ENCODE results near the gene ADAM12.
"Not testable (repeated sequence)": the region's sequence is repeated elsewhere in the genome, so short reads cannot be mapped to it uniquely, and the experiment has no call there.

ADAM12 gene

GRCh38 chr10:126250045-126250444 lies 138.2 kb downstream of the ADAM12 start:
- Histone ChIP-seq H3K4me1 (ENCODE audit: control insufficient read depth, insufficient read depth, low read length) (peaks cover 3% of the 10 kb centered on the region), H3K27me3 (ENCODE audit: control insufficient read depth in 1 of 2, insufficient read depth in 2 of 2, low read length in 2 of 2) (peaks cover 0 to 2% of the 10 kb centered on the region in 2 donors), H3K9me3 (ENCODE audit: control insufficient read depth in 2 of 2, low read length in 2 of 2) (peaks cover 3% of the 10 kb centered on the region in 2 donors), H3K4me3 (ENCODE audit: low read length in 2 of 2) (no peak overlapping the region), H3K27ac (ENCODE audit: low read length) (no peak overlapping the region), H3K36me3 (ENCODE audit: control insufficient read depth in 2 of 2, insufficient read depth in 2 of 2, low read length in 2 of 2) (no peaks in the 10 kb centered on the region), H3K9ac (ENCODE audit: low read length in 2 of 2) (no peak overlapping the region)

- Histone ChIP-seq H3K9ac (ENCODE audit: low read length in 2 of 2) (no peak overlapping the region), H3K36me3 (ENCODE audit: control insufficient read depth in 2 of 2, insufficient read depth in 2 of 2, low read length in 2 of 2) (no peaks in the 10 kb centered on the region), H3K27ac (ENCODE audit: low read length) (no peak overlapping the region), H3K4me1 (ENCODE audit: control insufficient read depth, insufficient read depth, low read length) (peaks cover 8% of the 10 kb centered on the region), H3K4me3 (ENCODE audit: low read length in 2 of 2) (no peak overlapping the region), H3K9me3 (ENCODE audit: control insufficient read depth in 2 of 2, low read length in 2 of 2) (peaks cover 3% of the 10 kb centered on the region in 2 donors), H3K27me3 (ENCODE audit: control insufficient read depth in 1 of 2, insufficient read depth in 2 of 2, low read length in 2 of 2) (no peaks in the 10 kb centered on the region)
These were observed 140.8 kb downstream of the ADAM12 start for GRCh38 chr10:126247446-126247975.

GRCh38 chr10:126246396-126246795 lies 141.9 kb downstream of the ADAM12 start:
- not testable (repeated sequence) for H3K27ac ChIP-seq (ENCODE audit: low read length); H3K9me3 ChIP-seq (ENCODE audit: control insufficient read depth in 2 of 2, low read length in 2 of 2); H3K27me3 ChIP-seq (ENCODE audit: control insufficient read depth in 1 of 2, insufficient read depth in 2 of 2, low read length in 2 of 2); H3K4me1 ChIP-seq (ENCODE audit: control insufficient read depth, insufficient read depth, low read length); H3K9ac ChIP-seq (ENCODE audit: low read length in 2 of 2); H3K36me3 ChIP-seq (ENCODE audit: control insufficient read depth in 2 of 2, insufficient read depth in 2 of 2, low read length in 2 of 2); H3K4me3 ChIP-seq (ENCODE audit: low read length in 2 of 2)

- H3K4me1 ChIP-seq (ENCODE audit: control insufficient read depth, insufficient read depth, low read length), result peaks cover 8% of the 10 kb centered on the region
- no peaks in the 10 kb centered on the region for H3K27me3 ChIP-seq (ENCODE audit: control insufficient read depth in 1 of 2, insufficient read depth in 2 of 2, low read length in 2 of 2)
- H3K27ac ChIP-seq (ENCODE audit: low read length), result no peak overlapping the region
- no peak overlapping the region for H3K9ac ChIP-seq (ENCODE audit: low read length in 2 of 2)
- no peaks in the 10 kb centered on the region for H3K36me3 ChIP-seq (ENCODE audit: control insufficient read depth in 2 of 2, insufficient read depth in 2 of 2, low read length in 2 of 2)
- no peak overlapping the region for H3K4me3 ChIP-seq (ENCODE audit: low read length in 2 of 2)
- no peaks in the 10 kb centered on the region for H3K9me3 ChIP-seq (ENCODE audit: control insufficient read depth in 2 of 2, low read length in 2 of 2)
These were observed 142.8 kb downstream of the ADAM12 start for GRCh38 chr10:126245501-126245900.

- Histone ChIP-seq H3K27me3 (ENCODE audit: control insufficient read depth in 1 of 2, insufficient read depth in 2 of 2, low read length in 2 of 2) (no peaks in the 10 kb centered on the region), H3K27ac (ENCODE audit: low read length) (no peak overlapping the region), H3K36me3 (ENCODE audit: control insufficient read depth in 2 of 2, insufficient read depth in 2 of 2, low read length in 2 of 2) (no peaks in the 10 kb centered on the region), H3K4me3 (ENCODE audit: low read length in 2 of 2) (no peak overlapping the region), H3K9ac (ENCODE audit: low read length in 2 of 2) (no peak overlapping the region), H3K9me3 (ENCODE audit: control insufficient read depth in 2 of 2, low read length in 2 of 2) (no peaks in the 10 kb centered on the region), H3K4me1 (ENCODE audit: control insufficient read depth, insufficient read depth, low read length) (peaks cover 10% of the 10 kb centered on the region)
These were observed 144.3 kb downstream of the ADAM12 start for GRCh38 chr10:126243971-126244370.

- Histone ChIP-seq H3K27ac (ENCODE audit: low read length) (no peak overlapping the region), H3K4me3 (ENCODE audit: low read length in 2 of 2) (no peak overlapping the region), H3K9ac (ENCODE audit: low read length in 2 of 2) (no peak overlapping the region), H3K4me1 (ENCODE audit: control insufficient read depth, insufficient read depth, low read length) (peaks cover 10% of the 10 kb centered on the region), H3K27me3 (ENCODE audit: control insufficient read depth in 1 of 2, insufficient read depth in 2 of 2, low read length in 2 of 2) (no peaks in the 10 kb centered on the region), H3K9me3 (ENCODE audit: control insufficient read depth in 2 of 2, low read length in 2 of 2) (no peaks in the 10 kb centered on the region), H3K36me3 (ENCODE audit: control insufficient read depth in 2 of 2, insufficient read depth in 2 of 2, low read length in 2 of 2) (no peaks in the 10 kb centered on the region)
These were observed 145.0 kb downstream of the ADAM12 start for GRCh38 chr10:126243306-126243705.

GRCh38 chr10:126242397-126243260 lies 145.6 kb downstream of the ADAM12 start:
- Histone ChIP-seq H3K36me3 (ENCODE audit: control insufficient read depth in 2 of 2, insufficient read depth in 2 of 2, low read length in 2 of 2) (no peaks in the 10 kb centered on the region), H3K9ac (ENCODE audit: low read length in 2 of 2) (no peak overlapping the region), H3K27me3 (ENCODE audit: control insufficient read depth in 1 of 2, insufficient read depth in 2 of 2, low read length in 2 of 2) (no peaks in the 10 kb centered on the region), H3K4me3 (ENCODE audit: low read length in 2 of 2) (no peak overlapping the region), H3K4me1 (ENCODE audit: control insufficient read depth, insufficient read depth, low read length) (peaks cover 7% of the 10 kb centered on the region), H3K27ac (ENCODE audit: low read length) (no peak overlapping the region), H3K9me3 (ENCODE audit: control insufficient read depth in 2 of 2, low read length in 2 of 2) (no peaks in the 10 kb centered on the region)

- Histone ChIP-seq H3K4me3 (ENCODE audit: low read length in 2 of 2) (no peak overlapping the region), H3K4me1 (ENCODE audit: control insufficient read depth, insufficient read depth, low read length) (peaks cover 7% of the 10 kb centered on the region), H3K36me3 (ENCODE audit: control insufficient read depth in 2 of 2, insufficient read depth in 2 of 2, low read length in 2 of 2) (no peaks in the 10 kb centered on the region), H3K9me3 (ENCODE audit: control insufficient read depth in 2 of 2, low read length in 2 of 2) (no peaks in the 10 kb centered on the region), H3K27me3 (ENCODE audit: control insufficient read depth in 1 of 2, insufficient read depth in 2 of 2, low read length in 2 of 2) (no peaks in the 10 kb centered on the region), H3K27ac (ENCODE audit: low read length) (no peak overlapping the region), H3K9ac (ENCODE audit: low read length in 2 of 2) (no peak overlapping the region)
These were observed 147.8 kb downstream of the ADAM12 start for GRCh38 chr10:126240483-126240882.

GRCh38 chr10:126239844-126240243 lies 148.4 kb downstream of the ADAM12 start:
- H3K9me3 ChIP-seq (ENCODE audit: control insufficient read depth in 2 of 2, low read length in 2 of 2), result no peaks in the 10 kb centered on the region
- no peaks in the 10 kb centered on the region for H3K36me3 ChIP-seq (ENCODE audit: control insufficient read depth in 2 of 2, insufficient read depth in 2 of 2, low read length in 2 of 2)
- no peaks in the 10 kb centered on the region for H3K27me3 ChIP-seq (ENCODE audit: control insufficient read depth in 1 of 2, insufficient read depth in 2 of 2, low read length in 2 of 2)
- H3K9ac ChIP-seq (ENCODE audit: low read length in 2 of 2), result no peak overlapping the region
- H3K27ac ChIP-seq (ENCODE audit: low read length), result no peak overlapping the region
- peaks cover 7% of the 10 kb centered on the region for H3K4me1 ChIP-seq (ENCODE audit: control insufficient read depth, insufficient read depth, low read length)
- no peak overlapping the region for H3K4me3 ChIP-seq (ENCODE audit: low read length in 2 of 2)

- Histone ChIP-seq H3K27me3 (ENCODE audit: control insufficient read depth in 1 of 2, insufficient read depth in 2 of 2, low read length in 2 of 2) (peaks cover 0 to 7% of the 10 kb centered on the region in 2 donors), H3K27ac (ENCODE audit: low read length) (no peak overlapping the region), H3K4me1 (ENCODE audit: control insufficient read depth, insufficient read depth, low read length) (peaks cover 3% of the 10 kb centered on the region), H3K4me3 (ENCODE audit: low read length in 2 of 2) (no peak overlapping the region), H3K9me3 (ENCODE audit: control insufficient read depth in 2 of 2, low read length in 2 of 2) (no peaks in the 10 kb centered on the region), H3K9ac (ENCODE audit: low read length in 2 of 2) (no peak overlapping the region), H3K36me3 (ENCODE audit: control insufficient read depth in 2 of 2, insufficient read depth in 2 of 2, low read length in 2 of 2) (no peaks in the 10 kb centered on the region)
These were observed 152.1 kb downstream of the ADAM12 start for GRCh38 chr10:126235979-126236851.

Data from stomach smooth muscle (tissue), 2 donors.